NB4 (cell line): ENCODE measurements around the gene HENMT1.

ENCODE experiments used
- DNase-seq: peaks from one replicate; pipeline ENCODE4 v3.0.0; 2010; ENCODE audit warnings: low read depth
- H3K4me3 ChIP-seq: one replicate; pipeline ENCODE4 v1.5.1; 2011; ENCODE audit warnings: mild to moderate bottlenecking, low read depth, low read length, moderate library complexity
- CTCF ChIP-seq: IDR thresholded peaks from one replicate; pipeline ENCODE4 v1.5.1; 2012; ENCODE audit warnings: low read depth, low read length
- MAX ChIP-seq: IDR thresholded peaks from 2 replicates; pipeline ENCODE4 v1.6.1; 2011; ENCODE audit warnings: low read depth, low read length
- MYC ChIP-seq: IDR thresholded peaks from 2 replicates; pipeline ENCODE4 v1.6.1; 2011; ENCODE audit warnings: low read depth, low read length
- POLR2A ChIP-seq: IDR thresholded peaks from 2 replicates; pipeline ENCODE4 v1.6.1; 2011; ENCODE audit warnings: mild to moderate bottlenecking; ENCODE audit not compliant: insufficient read length; ENCODE audit errors: extremely low read depth

The HENMT1 gene

GRCh38 chr1:108701176-108701849 is 40.4 kb upstream of the HENMT1 start:
- no peak overlapping the region for H3K4me3 ChIP-seq
- TF ChIP-seq POLR2A (no peak), MAX (no peak), CTCF (no peak), MYC (no peak)
- no peak for DNase-seq

GRCh38 chr1:108699375-108700332 is 38.8 kb upstream of the HENMT1 start:
- TF ChIP-seq MYC, result no peak
- TF ChIP-seq CTCF, result no peak
- TF ChIP-seq POLR2A, result no peak
- TF ChIP-seq MAX, result no peak

GRCh38 chr1:108695535-108695934 is 34.6 kb upstream of the HENMT1 start:
- H3K4me3 ChIP-seq, result peak overlapping the region; percentile 96
- no peak for DNase-seq
- TF ChIP-seq CTCF, result no peak
- no peak for TF ChIP-seq MYC
- TF ChIP-seq MAX, result no peak
- TF ChIP-seq POLR2A, result no peak

More at GRCh38 chr1:108699375-108700332, 38.8 kb upstream of the HENMT1 start:
- peak; percentile 30 for DNase-seq
- H3K4me3 ChIP-seq, result no peak overlapping the region

GRCh38 chr1:108692724-108693655 is 32.1 kb upstream of the HENMT1 start:
- DNase-seq, result peak; percentile 82
- H3K4me3 ChIP-seq, result peak overlapping the region; percentile 96
- TF ChIP-seq POLR2A, result no peak
- peak; percentile 55; the same call in 1 of the 2 replicates for TF ChIP-seq MAX
- peak; percentile 51 for TF ChIP-seq MYC
- TF ChIP-seq CTCF, result no peak

- TF ChIP-seq CTCF (no peak), MYC (peak; percentile 66; the same call in 1 of the 2 replicates)
- DNase-seq, result peak; percentile 96
- H3K4me3 ChIP-seq, result peak within 1 kb of the TSS; percentile 96
These were observed 31.2 kb upstream of the HENMT1 start, which contains the start of gene PRPF38B for GRCh38 chr1:108691942-108692723. TSS of gene PRPF38B (plus strand) at chr1:108692310. CDS start at chr1:108692592, 282 bp downstream.
